ENCODE data around the gene ZBED4. TPM values are rescaled to one million over a fixed set of nuclear protein-coding genes. Genes with fewer than 3 reads are reported as not detected.

Gene ZBED4
- total RNA-seq, 1 experiment from 2014 or later, result 7.8 TPM

- DNase-seq (ENCODE audit: low spot score), result peak; percentile 20
Measured at GRCh38 chr22:49855251-49855911, 1.7 kb downstream of the ZBED4 start.

GRCh38 chr22:49856343-49856742 is 2.7 kb downstream of the ZBED4 start:
- DNase-seq (ENCODE audit: low spot score), result no peak

- DNase-seq (ENCODE audit: low spot score), result no peak
Measured at GRCh38 chr22:49856766-49857618, 3.3 kb downstream of the ZBED4 start.

- no peak for DNase-seq (ENCODE audit: low spot score)
Measured at GRCh38 chr22:49858827-49859226, 5.2 kb downstream of the ZBED4 start.

GRCh38 chr22:49861642-49862495 is 8.2 kb downstream of the ZBED4 start:
- no peak for DNase-seq (ENCODE audit: low spot score)

- no peak for DNase-seq (ENCODE audit: low spot score)
Measured at GRCh38 chr22:49862496-49862776, 8.8 kb downstream of the ZBED4 start.

GRCh38 chr22:49863931-49864330 is 10.3 kb downstream of the ZBED4 start:
- no peak for DNase-seq (ENCODE audit: low spot score)

- no peak for DNase-seq (ENCODE audit: low spot score)
Measured at GRCh38 chr22:49865156-49865555, 11.5 kb downstream of the ZBED4 start.

GRCh38 chr22:49866134-49866533 is 12.5 kb downstream of the ZBED4 start:
- no peak for DNase-seq (ENCODE audit: low spot score)

- no peak for DNase-seq (ENCODE audit: low spot score)
Measured at GRCh38 chr22:49866646-49867045, 13.0 kb downstream of the ZBED4 start.

GRCh38 chr22:49867303-49868265 is 13.9 kb downstream of the ZBED4 start:
- no peak for DNase-seq (ENCODE audit: low spot score)

GRCh38 chr22:49869086-49869830 is 15.6 kb downstream of the ZBED4 start:
- DNase-seq (ENCODE audit: low spot score), result no peak

GRCh38 chr22:49869845-49870712 is 16.4 kb downstream of the ZBED4 start:
- no peak for DNase-seq (ENCODE audit: low spot score)

GRCh38 chr22:49871482-49871881 is 17.8 kb downstream of the ZBED4 start:
- no peak for DNase-seq (ENCODE audit: low spot score)

GRCh38 chr22:49872347-49872746 is 18.7 kb downstream of the ZBED4 start:
- no peak for DNase-seq (ENCODE audit: low spot score)

GRCh38 chr22:49873228-49873940 is 19.7 kb downstream of the ZBED4 start:
- no peak for DNase-seq (ENCODE audit: low spot score)

GRCh38 chr22:49877642-49878041 is 24.0 kb downstream of the ZBED4 start:
- DNase-seq (ENCODE audit: low spot score), result no peak

GRCh38 chr22:49878206-49878605 is 24.6 kb downstream of the ZBED4 start:
- no peak for DNase-seq (ENCODE audit: low spot score)

GRCh38 chr22:49879871-49880270 is 26.2 kb downstream of the ZBED4 start:
- no peak for DNase-seq (ENCODE audit: low spot score)

All from A172 (cell line).